Fibroblast of the conjunctiva (primary cell): Measurements from ENCODE around the gene FSTL3.
"Not testable (repeated sequence)": the region's sequence is repeated elsewhere in the genome, so short reads cannot be mapped to it uniquely, and the experiment has no call there.

Experiments
- DNase-seq: peaks from one replicate; pipeline ENCODE4 v3.0.0-alpha.2; 2010; ENCODE audit warnings: low read depth

The FSTL3 gene

DNA sequence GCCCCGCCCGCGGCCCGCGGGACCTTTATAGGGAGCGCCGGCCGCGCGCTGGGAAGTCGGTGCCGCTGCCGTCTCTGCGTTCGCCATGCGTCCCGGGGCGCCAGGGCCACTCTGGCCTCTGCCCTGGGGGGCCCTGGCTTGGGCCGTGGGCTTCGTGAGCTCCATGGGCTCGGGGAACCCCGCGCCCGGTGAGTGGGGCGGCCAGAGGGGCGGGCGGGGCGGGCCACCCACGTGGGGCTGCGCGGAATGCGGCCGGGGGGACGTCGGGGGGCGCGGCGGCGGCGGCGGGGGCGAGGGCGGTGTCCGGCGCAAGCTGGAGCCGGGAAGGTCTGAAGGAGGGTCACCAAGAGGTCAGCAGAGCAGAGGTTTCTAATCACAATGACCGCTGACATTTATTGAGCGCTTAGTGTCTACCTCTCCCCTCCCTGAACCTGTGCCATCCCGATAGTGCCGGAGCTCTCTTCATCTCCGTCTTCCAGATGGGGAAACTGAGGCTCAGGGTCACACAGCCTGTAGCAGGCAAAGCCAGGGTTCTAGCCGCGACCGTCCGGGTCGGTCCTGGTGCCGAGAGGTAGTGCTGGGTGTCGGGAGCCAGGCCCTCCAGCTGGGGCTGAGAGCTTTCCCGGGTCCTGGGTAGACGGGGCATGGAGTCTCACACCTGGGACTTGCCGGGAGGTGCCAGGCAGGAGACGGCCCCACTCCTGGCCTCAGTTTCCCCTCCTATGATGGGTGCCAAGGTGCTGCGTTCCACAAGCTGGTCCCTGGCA is at the start of gene FSTL3:
TSS of gene FSTL3 (plus strand) at position 54 of the 767 bp plus-strand sequence. CDS start at position 86, 32 bp downstream.
- no peak for DNase-seq

DNA sequence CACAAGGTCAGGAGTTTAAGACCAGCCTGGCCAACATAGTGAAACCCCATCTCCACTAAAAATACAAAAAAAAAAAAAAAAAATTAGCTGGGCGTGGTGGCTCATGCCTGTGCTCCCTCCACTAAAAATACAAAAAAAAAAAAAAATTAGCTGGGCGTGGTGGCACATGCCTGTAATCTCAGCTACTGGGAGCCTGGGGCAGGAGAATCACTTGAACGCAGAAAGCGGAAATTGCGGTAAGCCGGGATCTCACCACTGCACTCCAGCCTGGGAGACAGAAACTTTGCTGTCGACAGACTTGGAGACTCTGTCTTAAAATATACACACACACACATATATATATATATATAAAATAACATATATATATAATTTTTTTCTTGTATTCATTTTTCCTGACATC is 49.6 kb upstream of the FSTL3 start:
- DNase-seq = not testable (repeated sequence)

DNA sequence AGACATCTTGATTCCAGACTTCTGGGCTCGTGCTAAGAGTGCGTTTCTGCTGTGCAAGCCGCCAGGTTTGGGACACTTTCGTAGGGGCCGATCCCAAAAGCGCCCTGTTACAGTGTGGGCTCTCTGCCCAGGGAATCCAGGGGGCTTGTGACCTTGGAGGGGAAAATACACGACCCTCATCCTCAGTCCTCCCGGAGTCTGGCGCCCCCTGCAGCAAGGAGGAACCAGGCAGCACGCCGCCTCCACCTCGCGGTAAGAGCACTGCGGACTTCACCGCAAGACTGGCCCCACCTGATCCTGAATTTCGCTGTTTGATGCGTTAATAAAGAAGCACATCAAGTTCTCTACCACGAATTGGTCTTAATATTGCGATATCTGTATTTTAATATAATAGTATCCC is 48.0 kb upstream of the FSTL3 start:
- no peak for DNase-seq

DNA sequence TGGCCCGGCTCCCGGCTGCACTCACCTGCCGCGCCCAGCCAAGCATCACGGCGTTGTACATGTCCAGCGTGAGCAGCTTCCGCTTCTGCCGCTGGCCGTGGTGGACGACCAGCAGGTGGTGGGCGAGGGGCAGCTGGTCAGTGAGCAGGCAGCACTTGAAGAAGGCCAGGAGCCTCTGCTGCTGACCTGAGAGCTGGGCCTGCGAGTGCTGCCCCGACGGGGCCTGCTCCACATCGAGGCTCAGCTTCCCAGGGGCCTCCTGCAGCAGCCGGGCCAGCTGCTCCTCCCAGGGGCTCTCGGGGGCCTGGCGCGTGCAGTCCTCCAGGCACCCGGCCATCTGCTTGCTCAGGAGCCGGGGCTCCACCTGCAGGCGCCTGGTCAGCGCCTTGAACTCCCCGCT is 46.7 kb upstream of the FSTL3 start:
- not testable (repeated sequence) for DNase-seq

DNA sequence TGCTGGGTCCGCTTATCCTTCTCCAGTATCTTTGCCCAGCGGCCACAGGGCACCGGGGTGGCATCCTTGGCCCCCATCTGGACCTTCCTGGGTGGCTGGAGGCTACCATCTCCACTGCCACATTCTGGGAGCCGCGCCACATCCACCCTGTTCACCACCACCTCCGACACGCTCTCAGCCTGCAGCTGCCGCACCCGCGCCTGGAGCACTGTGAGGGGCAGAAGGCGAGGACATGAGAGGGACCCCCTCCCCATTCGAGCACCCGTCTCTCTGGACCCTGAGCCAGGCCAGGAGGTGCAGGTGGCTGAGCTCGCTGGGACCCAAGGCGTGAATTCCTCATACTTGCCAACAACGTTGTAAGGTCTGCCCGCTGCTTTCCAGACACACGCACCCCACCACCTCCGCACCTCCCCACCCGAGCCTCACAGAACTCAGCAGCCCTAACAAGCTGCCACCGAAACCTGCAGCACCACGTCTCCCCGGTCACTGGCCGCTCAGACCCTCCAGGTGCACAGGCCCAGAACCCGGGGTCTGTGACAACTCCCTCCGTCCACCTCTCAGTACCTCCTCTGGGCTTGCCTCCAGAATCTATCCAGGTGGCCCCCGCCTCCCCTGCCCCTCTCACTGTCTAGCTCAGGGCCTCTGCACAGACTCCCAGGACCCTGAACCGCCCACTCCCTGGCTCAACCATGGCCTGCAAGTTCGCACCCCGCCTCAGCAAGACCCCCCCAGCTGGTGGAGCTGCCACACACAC is 46.1 kb upstream of the FSTL3 start:
- no peak for DNase-seq

DNA sequence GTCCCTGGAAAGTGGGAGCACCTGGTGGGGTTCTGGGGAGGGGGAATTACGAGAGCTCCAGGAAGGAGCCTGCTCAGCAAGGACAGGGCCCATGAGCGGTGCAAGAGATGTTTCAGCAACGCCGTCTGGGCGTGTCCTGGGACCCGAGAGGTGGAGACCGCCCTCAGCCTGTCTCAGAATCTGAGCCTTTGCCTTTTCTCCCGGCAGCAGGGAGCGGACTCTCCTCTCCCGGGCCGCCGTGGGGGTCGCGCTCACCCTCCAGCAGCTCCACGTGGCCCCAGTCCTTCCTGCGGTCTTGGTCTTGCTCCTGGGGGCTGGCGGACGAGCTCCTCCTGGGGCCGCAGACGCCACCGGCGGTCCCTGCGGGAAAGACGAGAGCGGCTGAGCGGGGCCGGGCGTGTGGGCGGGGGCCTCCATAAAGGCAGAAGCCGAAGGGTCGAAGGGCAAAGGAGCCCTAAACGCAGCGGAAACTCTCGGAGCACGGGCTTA is 43.6 kb upstream of the FSTL3 start:
- DNase-seq = no peak

DNA sequence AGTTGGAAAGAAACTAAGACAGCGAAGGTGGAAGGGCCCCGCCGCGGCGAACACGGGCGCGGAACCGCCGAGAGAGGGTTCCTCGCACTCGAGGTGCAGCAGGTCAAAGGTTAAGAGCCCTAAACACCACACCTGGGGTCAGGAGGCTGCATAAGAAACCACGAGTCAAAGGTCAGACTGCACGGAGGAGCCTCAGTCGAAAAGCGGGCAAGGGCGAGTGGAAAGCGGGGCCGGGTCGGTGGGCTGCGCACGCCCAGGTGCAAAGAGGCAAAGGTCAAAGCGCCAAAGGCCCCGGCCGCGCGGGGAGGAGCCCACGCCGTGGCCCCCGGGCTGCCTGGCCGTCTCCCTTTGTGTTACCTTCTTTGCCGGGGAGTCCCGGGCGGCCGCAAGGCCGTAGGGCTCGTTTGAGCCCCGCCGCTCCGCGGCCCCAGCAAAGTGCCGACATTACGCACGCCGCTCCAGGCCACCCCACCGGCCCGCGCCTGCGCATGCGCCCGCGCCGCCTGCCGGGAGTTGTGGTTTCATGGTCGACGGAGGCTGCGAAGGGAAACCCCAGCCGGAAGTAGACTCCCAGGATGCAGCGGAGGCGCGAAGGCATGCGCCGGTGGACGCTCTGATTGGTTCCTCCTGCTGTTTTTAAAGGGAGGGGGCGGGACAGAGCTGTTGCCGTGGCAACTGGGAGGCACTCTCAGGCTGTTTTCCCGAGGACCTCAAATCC is 43.0 kb upstream of the FSTL3 start, which contains the start of gene POLRMT:
TSS of gene POLRMT (minus strand) at position 470 of the 718 bp plus-strand sequence. CDS start at position 445, 25 bp downstream.
- DNase-seq = peak; percentile 97

DNA sequence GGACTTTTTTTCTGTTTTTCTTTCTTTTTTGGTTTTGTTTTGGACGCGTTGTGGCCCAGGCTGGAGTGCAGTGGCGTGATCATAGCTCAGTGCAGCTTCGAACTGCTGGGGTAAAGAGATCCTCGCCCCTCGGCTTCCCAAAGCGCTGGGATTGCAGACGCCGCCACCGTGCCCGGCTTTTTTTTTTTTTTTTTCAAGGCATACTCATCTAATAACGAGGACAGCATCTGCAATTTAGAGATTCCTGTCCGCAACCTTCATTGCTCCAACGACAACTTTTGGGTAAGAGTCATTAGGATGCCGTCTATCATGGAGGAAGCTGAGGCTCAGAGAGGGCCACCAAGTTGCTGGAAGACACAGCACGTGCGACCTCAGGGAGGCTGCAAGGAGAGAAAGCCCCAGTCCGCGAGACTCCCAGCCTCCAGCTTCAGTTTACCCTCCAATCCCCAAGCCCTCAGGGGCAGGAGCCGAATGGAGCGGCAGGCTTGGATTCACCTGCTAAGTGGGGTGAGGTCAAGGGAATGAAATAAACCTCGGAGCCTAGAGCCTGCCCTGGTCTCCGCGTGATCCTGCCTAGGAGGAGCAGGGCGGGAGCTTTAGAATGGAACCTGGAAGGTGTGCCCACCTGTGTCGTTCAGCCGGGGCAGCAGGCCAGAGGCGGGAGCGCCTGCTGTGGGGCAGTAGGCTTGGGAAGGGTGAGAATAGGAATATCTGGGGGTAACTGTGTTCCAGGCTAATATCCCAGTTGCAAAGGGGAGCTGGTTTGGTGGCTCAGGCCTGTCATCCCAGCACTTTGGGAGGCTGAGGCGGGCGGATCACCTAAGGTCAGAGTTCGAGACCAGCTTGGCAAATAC is 42.2 kb upstream of the FSTL3 start:
- no peak for DNase-seq

DNA sequence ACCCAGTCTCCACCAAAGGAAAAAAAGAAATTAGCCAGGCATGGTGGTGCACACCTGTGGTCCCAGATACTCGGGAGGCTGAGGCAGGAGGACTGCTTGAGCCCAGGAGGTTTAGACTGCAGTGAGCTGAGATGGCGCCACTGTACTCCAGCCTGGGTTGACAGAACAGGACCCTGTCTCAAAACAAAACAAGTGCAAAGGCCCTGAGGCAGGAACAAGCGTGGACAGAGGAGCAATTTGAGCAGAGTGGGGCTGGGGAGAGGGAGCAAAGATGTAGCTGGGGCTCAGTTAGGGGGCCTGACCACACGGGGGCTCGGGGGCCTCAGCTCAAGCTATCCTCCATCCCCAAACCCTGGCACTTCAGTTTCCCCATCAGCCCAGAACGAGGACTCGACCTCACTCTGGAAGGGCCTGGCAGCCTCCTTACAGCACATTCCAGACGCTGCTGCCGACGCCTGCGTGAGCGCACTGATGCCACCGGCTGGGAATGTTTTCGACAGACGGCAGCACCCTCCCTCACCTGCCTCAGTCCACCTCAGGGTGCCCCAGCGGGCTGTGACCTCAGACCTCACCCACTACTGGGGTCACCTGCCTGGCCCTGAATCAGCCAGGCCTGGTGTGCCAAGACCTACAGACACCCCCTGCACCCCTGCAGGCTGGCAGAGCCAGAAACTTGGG is 41.1 kb upstream of the FSTL3 start:
- no peak for DNase-seq

DNA sequence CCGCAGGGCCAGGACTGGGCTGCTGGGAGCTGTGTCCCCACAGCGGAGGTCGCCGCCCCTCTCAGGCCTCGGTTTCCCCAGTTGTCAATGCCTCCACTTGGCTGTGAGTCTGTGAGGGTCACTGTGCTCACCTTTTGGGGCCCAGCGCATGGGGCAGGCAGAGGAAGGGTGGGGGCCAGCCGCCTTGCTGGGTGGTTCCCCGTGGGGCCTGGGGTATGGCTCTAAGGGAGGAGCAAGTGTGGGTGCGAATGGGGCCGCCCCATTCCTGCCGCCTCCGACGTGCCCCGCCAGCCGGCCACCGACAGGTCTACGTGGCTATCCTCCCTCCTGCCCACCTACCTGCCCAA is 37.3 kb upstream of the FSTL3 start:
- DNase-seq = no peak

DNA sequence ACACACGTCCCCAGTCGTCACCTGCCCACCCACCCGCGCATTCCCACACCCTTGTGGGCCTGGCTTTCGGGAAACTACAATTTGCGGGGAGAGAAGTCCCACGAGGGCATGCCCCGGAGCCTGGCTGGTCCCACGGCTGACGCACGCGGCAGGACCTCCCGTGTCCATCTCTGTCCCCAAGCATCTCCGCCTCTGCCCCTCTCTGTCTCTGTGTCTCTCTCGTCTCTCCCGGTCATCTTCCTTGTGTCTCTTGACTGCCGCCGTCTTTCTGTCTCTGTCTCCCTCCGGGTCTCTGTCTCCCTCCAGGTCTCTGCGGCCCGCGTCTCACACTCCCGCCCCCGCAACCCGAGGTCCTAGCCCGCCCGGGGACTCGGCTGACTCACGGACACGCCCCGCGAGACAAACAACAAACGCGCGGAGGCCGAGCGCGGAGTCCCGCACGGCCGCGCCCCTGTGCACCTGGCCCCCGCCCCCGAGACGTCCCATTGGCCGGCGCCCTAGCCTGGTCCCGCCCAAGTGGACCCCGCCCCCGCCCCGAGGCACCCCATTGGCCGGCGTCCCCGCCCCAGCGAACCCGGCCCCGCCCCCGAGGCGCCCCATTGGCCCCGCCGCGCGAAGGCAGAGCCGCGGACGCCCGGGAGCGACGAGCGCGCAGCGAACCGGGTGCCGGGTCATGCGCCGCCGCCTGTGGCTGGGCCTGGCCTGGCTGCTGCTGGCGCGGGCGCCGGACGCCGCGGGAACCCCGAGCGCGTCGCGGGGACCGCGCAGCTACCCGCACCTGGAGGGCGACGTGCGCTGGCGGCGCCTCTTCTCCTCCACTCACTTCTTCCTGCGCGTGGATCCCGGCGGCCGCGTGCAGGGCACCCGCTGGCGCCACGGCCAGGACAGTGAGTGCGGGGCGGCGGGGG is 36.7 kb upstream of the FSTL3 start, which contains the start of gene FGF22:
TSS of gene FGF22 (plus strand) at position 627 of the 908 bp plus-strand sequence. CDS start at position 674, 47 bp downstream.
- DNase-seq = peak; percentile 51

DNA sequence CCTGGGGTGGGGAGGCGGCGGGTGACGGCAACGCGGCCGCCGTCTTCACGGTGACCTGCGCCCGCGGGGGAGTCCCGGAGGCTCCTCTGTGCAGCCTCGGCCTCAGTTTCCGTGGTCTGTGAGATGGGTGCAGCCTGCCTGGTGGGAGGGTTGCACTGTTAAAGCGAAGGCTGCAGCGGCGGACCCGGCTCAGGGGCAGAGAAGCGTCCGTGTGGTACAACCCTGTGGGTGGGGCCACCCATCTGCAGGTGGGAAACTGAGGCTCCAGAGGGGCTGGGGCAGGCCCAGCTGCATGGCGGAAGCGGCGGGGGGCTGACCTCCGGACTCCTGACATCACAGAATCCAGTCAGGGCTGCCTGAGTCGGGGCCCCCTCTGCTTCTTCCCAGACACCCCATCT is 36.0 kb upstream of the FSTL3 start:
- DNase-seq = no peak

DNA sequence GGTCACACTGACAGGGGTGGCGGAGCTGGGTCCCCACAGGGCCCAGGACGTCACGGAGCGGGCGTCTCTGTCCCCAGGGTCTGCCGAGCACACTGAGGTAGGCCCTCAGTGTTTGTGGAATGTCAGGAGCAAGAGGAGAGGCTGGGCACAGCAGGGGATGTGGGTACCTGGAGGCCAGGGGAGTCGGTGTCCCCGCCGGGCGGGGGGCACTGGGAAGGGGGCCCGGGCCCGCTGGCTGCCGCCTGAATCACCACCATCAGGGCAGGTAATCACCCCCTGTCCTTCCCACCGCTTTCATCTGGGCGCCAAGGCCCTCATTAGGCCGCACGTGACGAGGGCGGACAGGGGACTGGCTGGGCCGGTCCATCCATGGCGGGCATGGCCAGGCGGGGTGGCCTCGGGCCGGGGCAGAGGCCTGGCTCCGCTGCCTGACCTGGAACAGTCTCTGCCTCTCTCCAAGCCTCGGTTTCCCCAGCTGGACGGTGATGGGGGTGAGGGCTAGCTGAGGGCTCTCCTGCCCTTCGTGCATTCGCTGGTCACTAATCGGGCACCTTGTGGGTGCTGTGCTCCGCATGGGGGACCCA is 35.5 kb upstream of the FSTL3 start:
- DNase-seq = no peak

DNA sequence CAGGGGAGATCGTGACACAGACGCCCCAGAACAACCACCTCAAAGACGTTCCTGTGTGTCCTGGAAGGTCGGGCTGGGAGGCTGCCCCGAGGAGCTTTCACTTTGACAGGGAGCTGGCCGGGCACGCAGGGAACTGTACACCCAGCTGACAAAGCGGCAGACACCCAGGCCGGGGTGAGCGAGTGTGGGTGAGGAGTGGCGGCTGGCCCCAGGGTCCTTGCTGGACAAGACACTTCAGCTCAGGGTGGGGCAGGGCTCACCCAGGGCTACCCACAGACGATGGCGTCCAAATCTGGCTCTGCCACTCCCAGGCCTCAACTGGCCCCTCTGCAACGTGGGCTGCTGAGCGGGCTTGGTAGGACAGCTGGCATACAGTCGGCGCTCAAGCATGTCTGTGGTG is 34.5 kb upstream of the FSTL3 start:
- no peak for DNase-seq

DNA sequence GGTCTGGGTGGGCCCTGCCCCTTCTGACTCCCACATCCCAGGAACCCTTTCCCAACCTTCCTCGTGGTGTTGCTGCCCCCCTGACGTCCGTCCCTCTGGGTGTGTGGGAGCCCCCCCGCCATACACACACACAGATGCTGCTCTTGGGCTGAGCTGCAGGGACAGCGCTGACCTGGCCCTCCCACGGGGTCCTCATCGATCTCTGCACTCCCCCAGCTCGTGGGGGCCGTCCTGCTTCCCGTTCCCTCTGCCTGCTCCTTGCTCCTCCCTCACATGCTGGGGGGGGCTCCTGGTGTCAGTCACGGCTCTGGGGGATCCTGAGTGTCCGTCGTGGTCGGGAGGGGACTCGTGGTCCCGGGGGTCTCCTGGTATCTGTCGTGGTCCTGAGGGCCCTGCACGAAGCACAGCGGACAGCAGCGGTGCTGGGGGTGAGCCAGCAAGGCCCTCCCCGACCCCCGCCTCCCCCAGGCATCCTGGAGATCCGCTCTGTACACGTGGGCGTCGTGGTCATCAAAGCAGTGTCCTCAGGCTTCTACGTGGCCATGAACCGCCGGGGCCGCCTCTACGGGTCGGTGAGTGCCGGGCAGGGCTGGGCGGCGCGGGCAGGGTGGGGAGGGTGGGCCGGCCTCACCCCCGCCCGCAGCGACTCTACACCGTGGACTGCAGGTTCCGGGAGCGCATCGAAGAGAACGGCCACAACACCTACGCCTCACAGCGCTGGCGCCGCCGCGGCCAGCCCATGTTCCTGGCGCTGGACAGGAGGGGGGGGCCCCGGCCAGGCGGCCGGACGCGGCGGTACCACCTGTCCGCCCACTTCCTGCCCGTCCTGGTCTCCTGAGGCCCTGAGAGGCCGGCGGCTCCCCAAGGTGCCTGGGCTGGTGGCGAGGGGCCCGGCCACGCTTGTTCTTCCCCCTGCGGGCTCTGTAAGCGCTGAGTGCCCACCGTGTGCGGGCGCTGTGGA is 33.1 kb upstream of the FSTL3 start:
- no peak for DNase-seq

DNA sequence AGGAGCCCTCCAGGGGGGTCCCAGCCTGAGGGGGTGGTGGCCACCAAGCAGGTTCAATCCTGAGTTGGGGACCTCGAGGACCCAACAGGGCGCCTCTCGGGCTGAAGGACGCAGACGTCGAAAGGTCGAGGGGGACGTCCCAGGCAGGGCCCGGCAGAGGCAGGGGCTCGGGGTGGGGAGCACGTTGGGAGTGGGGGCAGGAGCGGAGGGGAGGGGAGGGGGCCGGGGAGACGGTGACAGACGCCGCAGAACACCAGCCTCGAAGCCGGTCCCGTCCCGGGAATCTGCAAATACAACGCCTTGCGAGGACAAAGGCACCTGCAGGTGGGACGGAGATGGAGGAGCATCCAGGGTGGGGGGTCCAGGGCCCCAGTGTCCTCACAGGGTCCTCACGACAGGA is 32.5 kb upstream of the FSTL3 start:
- DNase-seq = no peak

DNA sequence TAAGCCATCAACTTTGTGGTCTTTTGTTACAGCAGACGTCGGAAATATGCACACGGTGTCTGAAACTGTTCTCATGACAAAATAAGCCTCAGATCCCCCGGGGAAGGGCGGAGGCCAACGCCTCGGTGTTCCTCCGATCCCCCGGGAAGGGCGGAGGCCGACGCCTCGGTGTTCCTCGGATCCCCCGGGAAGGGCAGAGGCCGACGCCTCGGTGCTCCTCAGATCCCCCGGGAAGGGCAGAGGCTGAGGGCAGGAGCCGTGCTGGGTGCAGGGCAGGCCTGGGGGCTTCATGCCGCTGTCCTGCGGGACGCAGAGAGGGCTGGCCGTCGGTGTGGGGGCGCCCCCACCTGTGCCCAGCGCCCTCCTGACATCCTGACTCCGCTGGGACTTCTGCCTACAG is 31.8 kb upstream of the FSTL3 start:
- no peak for DNase-seq

DNA sequence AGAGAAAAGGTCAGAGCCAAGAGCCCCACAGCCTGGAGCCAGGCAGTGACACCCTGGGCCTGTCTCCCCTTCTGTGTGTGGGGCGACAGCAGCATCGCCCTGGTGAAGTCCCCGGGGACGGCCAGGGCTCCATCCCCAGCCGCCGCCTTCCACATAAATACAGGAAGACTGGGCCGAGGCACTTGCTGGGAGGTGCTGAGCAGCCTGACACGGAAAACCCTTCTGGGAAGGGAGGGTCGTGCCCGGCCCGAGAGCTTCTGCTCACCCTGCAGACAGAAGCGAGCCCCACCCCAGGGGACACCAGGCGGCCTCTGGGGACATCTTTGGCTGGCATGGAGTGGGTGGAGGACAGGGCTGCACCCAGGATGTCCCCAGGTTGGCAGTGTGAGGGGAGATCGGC is 31.4 kb upstream of the FSTL3 start:
- DNase-seq = no peak
